BLaER1 treated with 17β-estradiol and CSF1 and Interleukin-3, amounts not matched to agents 10 nM and 100 nM (cell line): ENCODE results near the gene MARS2.
A peak's percentile ranks its signal among the peaks of the same experiment; 100 is the strongest.

Experiments
- H3K27ac ChIP-seq, 11 experiments: shearing (Covaris generic); formaldehyde crosslinking; 2 replicates each; pipeline ENCODE4 v1.8.1; 2022
- H3K27me3 ChIP-seq, 11 experiments: shearing (Covaris generic); formaldehyde crosslinking; 2 replicates each; pipeline ENCODE4 v1.8.1; 2022
- H3K36me3 ChIP-seq, 11 experiments: shearing (Covaris generic); formaldehyde crosslinking; 2 replicates each; pipeline ENCODE4 v1.8.1; 2022
- H3K4me1 ChIP-seq, 10 experiments: shearing (Covaris generic); formaldehyde crosslinking; 2 replicates each; pipeline ENCODE4 v1.8.1; 2022
- H3K4me2 ChIP-seq, 11 experiments: shearing (Covaris generic); formaldehyde crosslinking; 2 replicates each; pipeline ENCODE4 v1.8.1; 2022
- H3K4me3 ChIP-seq, 10 experiments: shearing (Covaris generic); formaldehyde crosslinking; 2 replicates each; pipeline ENCODE4 v1.8.1; 2022
- H3K9ac ChIP-seq, 11 experiments: shearing (Covaris generic); formaldehyde crosslinking; 2 replicates each; pipeline ENCODE4 v1.8.1; 2022
- H3K9me3 ChIP-seq, 11 experiments: shearing (Covaris generic); formaldehyde crosslinking; replicated peaks in 1 of 11; 2 replicates each; pipeline ENCODE4 v1.8.1; 2022
- H4K20me1 ChIP-seq, 11 experiments: shearing (Covaris generic); formaldehyde crosslinking; 2 replicates each; pipeline ENCODE4 v1.8.1; 2022
- Cebpa-rat ChIP-seq, 11 experiments: shearing (Covaris generic); IDR thresholded peaks; 2 replicates each; pipeline ENCODE4 v1.8.1; 2022

The MARS2 gene

DNA sequence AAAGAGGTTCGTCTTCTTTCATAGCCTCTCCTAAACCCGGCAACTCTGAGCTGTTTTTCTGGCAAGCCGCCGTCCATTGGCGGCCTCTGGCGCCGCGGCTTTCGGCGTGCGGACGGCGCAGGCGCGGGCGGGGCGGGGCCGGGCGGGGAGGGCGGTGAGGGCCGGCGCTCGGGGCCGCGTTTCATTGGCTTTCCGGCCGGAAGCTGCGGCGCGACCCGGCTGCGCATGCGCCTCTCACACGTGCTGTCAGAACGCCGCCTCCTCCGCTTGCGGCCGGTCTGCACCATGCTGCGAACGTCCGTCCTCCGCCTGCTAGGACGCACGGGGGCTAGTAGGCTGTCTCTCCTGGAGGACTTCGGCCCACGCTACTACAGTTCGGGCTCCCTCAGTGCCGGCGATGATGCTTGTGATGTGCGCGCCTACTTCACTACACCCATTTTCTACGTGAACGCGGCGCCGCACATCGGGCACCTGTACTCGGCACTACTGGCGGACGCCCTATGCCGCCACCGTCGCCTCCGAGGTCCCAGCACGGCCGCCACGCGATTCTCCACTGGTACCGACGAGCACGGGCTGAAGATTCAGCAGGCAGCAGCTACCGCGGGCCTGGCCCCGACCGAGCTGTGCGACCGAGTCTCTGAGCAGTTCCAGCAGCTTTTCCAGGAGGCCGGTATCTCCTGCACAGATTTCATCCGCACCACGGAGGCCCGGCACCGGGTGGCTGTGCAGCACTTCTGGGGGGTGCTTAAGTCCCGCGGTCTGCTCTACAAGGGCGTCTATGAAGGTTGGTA, at the start of gene MARS2:
MARS2 (plus strand) TSS at position 249 of the 791 bp plus-strand sequence; CDS start at position 286, 37 bp downstream.
- H3K9me3 ChIP-seq = no peaks in the 10 kb centered on the region; a peak in 1 of 22 replicates
- H4K20me1 ChIP-seq = peaks cover 0 to 50% (median 46%) of the 10 kb centered on the region in 11 experiments; a peak in 20 of 22 replicates
- no peak for TF ChIP-seq Cebpa-rat (IDR thresholded peaks at IDR 0.05)
- peaks cover 0 to 22% (median 18%) of the 10 kb centered on the region in 11 experiments; a peak in 16 of 22 replicates for H3K36me3 ChIP-seq
- peak within 1 kb of the TSS; percentile 71 to 98 (median 96) for H3K4me3 ChIP-seq
- H3K9ac ChIP-seq = peak within 1 kb of the TSS; percentile 82 to 92 (median 86)
- peak within 1 kb of the TSS; percentile 78 to 85 (median 81) for H3K27ac ChIP-seq
- H3K27me3 ChIP-seq = no peaks in the 10 kb centered on the region
- H3K4me2 ChIP-seq = peak within 1 kb of the TSS; percentile 92 to 99 (median 97)
- H3K4me1 ChIP-seq = peaks cover 32 to 45% (median 36%) of the 10 kb centered on the region in 10 experiments

GRCh38 chr2:197657562-197657961, 47.6 kb upstream of the MARS2 start:
- Histone ChIP-seq H3K36me3 (no peaks in the 10 kb centered on the region), H3K4me1 (peaks cover 0 to 5% (median 0%) of the 10 kb centered on the region in 10 experiments; a peak in 1 of 20 replicates), H3K4me3 (no peak overlapping the region), H3K27ac (no peak overlapping the region), H3K4me2 (no peak overlapping the region), H3K9me3 (no peaks in the 10 kb centered on the region), H3K9ac (no peak overlapping the region), H3K27me3 (no peaks in the 10 kb centered on the region), H4K20me1 (no peaks in the 10 kb centered on the region)
- TF ChIP-seq Cebpa-rat (IDR thresholded peaks at IDR 0.05) = no peak

GRCh38 chr2:197661626-197662025, 43.5 kb upstream of the MARS2 start:
- Histone ChIP-seq H3K4me1 (peaks cover 0 to 10% (median 0%) of the 10 kb centered on the region in 10 experiments; a peak in 1 of 20 replicates), H3K27ac (no peak overlapping the region), H3K4me3 (no peak overlapping the region), H3K4me2 (no peak overlapping the region), H3K36me3 (no peaks in the 10 kb centered on the region), H3K27me3 (no peaks in the 10 kb centered on the region), H3K9ac (no peak overlapping the region), H3K9me3 (peaks cover 5 to 11% (median 8%) of the 10 kb centered on the region in 11 experiments; a peak in 19 of 22 replicates), H4K20me1 (no peaks in the 10 kb centered on the region)
- TF ChIP-seq Cebpa-rat (IDR thresholded peaks at IDR 0.05) = no peak

DNA sequence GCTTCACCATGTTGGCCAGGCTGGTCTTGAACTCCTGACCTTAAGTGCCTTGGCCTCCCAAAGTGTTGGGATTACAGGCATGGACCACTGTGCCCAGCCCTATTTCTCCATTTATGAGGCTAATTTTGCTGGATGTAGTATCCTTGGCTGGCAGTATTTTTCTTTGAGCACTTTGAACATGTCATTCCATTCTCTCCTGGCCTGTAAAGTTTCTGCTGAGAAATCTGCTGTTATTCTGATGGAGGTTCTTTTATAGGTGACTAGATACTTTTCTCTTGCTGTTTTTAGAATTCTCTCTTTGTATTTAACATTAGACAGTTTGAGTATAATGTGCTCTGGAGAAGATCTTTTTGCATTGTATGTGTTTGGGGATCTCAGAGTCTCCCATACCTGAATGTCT, 38.9 kb upstream of the MARS2 start:
- Histone ChIP-seq H3K9me3 (peaks cover 11 to 26% (median 19%) of the 10 kb centered on the region in 11 experiments; a peak in 20 of 22 replicates), H3K4me3 (no peak overlapping the region), H3K36me3 (no peaks in the 10 kb centered on the region), H3K27ac (peak overlapping the region in 3 of 11 experiments; percentile 32 to 55 (median 35); a peak in 4 of 22 replicates), H3K27me3 (no peaks in the 10 kb centered on the region), H3K4me2 (peak overlapping the region in 1 of 11 experiments; percentile 25; a peak in 2 of 22 replicates), H3K9ac (no peak overlapping the region), H3K4me1 (peaks cover 0 to 16% (median 0%) of the 10 kb centered on the region in 10 experiments; a peak in 1 of 20 replicates), H4K20me1 (no peaks in the 10 kb centered on the region)
- no peak for TF ChIP-seq Cebpa-rat (IDR thresholded peaks at IDR 0.05)

DNA sequence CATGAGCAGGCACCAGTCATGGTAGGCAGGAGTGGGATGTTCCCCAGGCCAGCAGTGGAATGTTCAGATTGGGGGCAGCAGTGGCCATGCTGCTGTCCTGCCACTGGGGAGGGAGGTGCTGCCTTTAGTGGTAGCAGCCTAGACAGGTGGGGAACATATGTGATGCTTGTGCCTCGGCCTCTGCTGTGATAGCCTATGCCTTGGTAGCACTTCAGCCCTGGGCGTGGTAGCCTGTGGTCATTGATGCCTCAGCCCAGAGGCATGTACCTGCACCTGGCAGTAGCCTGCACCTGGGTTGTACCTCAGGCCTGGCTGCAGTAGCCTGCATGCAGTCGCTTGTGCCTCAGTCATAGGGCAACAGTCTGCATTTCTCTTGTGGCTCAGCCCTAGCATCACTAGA, 36.9 kb upstream of the MARS2 start:
- no peak overlapping the region for H3K27ac ChIP-seq
- no peaks in the 10 kb centered on the region for H3K36me3 ChIP-seq
- H3K9me3 ChIP-seq = peaks cover 11 to 26% (median 19%) of the 10 kb centered on the region in 11 experiments; a peak in 20 of 22 replicates
- H3K9ac ChIP-seq = no peak overlapping the region
- no peaks in the 10 kb centered on the region for H4K20me1 ChIP-seq
- no peaks in the 10 kb centered on the region for H3K27me3 ChIP-seq
- TF ChIP-seq Cebpa-rat (IDR thresholded peaks at IDR 0.05) = no peak
- no peak overlapping the region for H3K4me3 ChIP-seq
- no peak overlapping the region for H3K4me2 ChIP-seq
- H3K4me1 ChIP-seq = peaks cover 0 to 10% (median 0%) of the 10 kb centered on the region in 10 experiments; a peak in 1 of 20 replicates

GRCh38 chr2:197669077-197669476, 36.1 kb upstream of the MARS2 start:
- Histone ChIP-seq H3K9me3 (peaks cover 11 to 26% (median 19%) of the 10 kb centered on the region in 11 experiments; a peak in 20 of 22 replicates), H3K4me2 (no peak overlapping the region), H3K4me1 (peaks cover 0 to 10% (median 0%) of the 10 kb centered on the region in 10 experiments; a peak in 1 of 20 replicates), H4K20me1 (no peaks in the 10 kb centered on the region), H3K9ac (no peak overlapping the region), H3K27me3 (no peaks in the 10 kb centered on the region), H3K4me3 (no peak overlapping the region), H3K27ac (no peak overlapping the region), H3K36me3 (no peaks in the 10 kb centered on the region)
- TF ChIP-seq Cebpa-rat (IDR thresholded peaks at IDR 0.05) = no peak

DNA sequence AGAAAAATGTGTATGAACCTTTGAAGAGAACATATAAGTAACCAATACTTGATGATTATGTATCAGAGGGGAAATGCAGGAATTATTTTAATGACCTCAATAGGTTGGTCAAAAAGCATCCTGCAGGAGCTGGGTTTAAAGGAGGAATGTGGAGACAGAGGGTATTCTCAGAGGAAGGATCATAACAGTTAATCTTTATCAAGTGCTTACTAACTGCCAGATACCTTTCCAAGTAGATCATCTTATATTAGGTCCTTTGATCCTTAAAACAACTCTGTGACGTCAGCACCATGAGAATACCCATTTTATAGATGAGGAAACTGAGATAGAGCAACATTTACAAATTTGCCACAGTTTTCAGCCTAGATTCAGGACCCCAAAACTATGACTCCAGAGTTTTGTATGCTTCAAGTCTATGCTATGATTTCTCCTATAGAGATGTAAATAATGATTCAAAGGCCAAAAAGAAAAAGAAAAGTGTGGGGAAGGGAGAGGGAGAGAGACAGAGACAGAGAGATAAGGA, 32.7 kb upstream of the MARS2 start:
- H3K27me3 ChIP-seq = no peaks in the 10 kb centered on the region
- no peaks in the 10 kb centered on the region for H4K20me1 ChIP-seq
- no peaks in the 10 kb centered on the region for H3K36me3 ChIP-seq
- no peak for TF ChIP-seq Cebpa-rat (IDR thresholded peaks at IDR 0.05)
- H3K9ac ChIP-seq = no peak overlapping the region
- peaks cover 0 to 11% (median 3%) of the 10 kb centered on the region in 11 experiments; a peak in 9 of 22 replicates for H3K9me3 ChIP-seq
- peaks cover 0 to 11% (median 0%) of the 10 kb centered on the region in 10 experiments; a peak in 1 of 20 replicates for H3K4me1 ChIP-seq
- no peak overlapping the region for H3K4me2 ChIP-seq
- H3K27ac ChIP-seq = no peak overlapping the region
- no peak overlapping the region for H3K4me3 ChIP-seq

DNA sequence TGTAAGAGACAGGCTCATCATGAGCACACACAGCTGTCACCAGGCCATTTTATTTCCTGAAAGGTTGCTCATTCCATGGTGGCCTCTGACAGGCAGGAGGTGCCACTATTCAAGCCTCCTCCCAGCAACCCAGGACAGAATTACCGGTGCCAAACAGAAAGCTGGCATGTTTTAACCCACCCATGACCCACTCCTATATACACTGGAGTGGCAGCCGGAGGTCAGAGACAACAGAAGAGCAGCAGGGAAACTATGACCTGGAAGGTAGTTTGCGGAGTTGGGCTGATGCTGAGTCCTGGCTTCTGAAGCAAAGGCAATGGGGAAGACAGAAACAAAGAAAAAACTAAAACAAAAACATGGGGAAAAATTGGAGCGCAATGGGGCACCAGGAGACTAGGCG, 32.1 kb upstream of the MARS2 start:
- H3K9me3 ChIP-seq = peaks cover 0 to 5% (median 0%) of the 10 kb centered on the region in 11 experiments; a peak in 3 of 22 replicates
- no peaks in the 10 kb centered on the region for H3K36me3 ChIP-seq
- H3K4me1 ChIP-seq = peaks cover 0 to 11% (median 0%) of the 10 kb centered on the region in 10 experiments; a peak in 1 of 20 replicates
- no peak overlapping the region for H3K4me2 ChIP-seq
- no peak for TF ChIP-seq Cebpa-rat (IDR thresholded peaks at IDR 0.05)
- no peaks in the 10 kb centered on the region for H3K27me3 ChIP-seq
- H3K9ac ChIP-seq = no peak overlapping the region
- no peak overlapping the region for H3K4me3 ChIP-seq
- H4K20me1 ChIP-seq = no peaks in the 10 kb centered on the region
- H3K27ac ChIP-seq = no peak overlapping the region

GRCh38 chr2:197673606-197674005, 31.6 kb upstream of the MARS2 start:
- Histone ChIP-seq H4K20me1 (no peaks in the 10 kb centered on the region), H3K27me3 (no peaks in the 10 kb centered on the region), H3K27ac (no peak overlapping the region), H3K9ac (no peak overlapping the region), H3K4me2 (no peak overlapping the region), H3K36me3 (no peaks in the 10 kb centered on the region), H3K9me3 (peaks cover 0 to 2% (median 0%) of the 10 kb centered on the region in 11 experiments; a peak in 1 of 22 replicates), H3K4me3 (no peak overlapping the region), H3K4me1 (peaks cover 0 to 11% (median 0%) of the 10 kb centered on the region in 10 experiments; a peak in 1 of 20 replicates)
- no peak for TF ChIP-seq Cebpa-rat (IDR thresholded peaks at IDR 0.05)
